GM23248 (cell line): ENCODE data around the gene CPNE5. TPM values are rescaled to one million over a fixed set of nuclear protein-coding genes. Genes with fewer than 3 reads are reported as not detected.

Source experiments
- DNase-seq: peaks from one replicate; pipeline ENCODE4 v3.0.0-alpha.2; 2015
- H2AFZ ChIP-seq: fragments of 200-600 bp; sonication (generic); 2 replicates; pipeline ENCODE4 v1.6.1; 2016; ENCODE audit warnings: antibody characterized with exemption
- H3F3A ChIP-seq: fragments of 200-600 bp; sonication (generic); 2 replicates; pipeline ENCODE4 v1.6.1; 2016; ENCODE audit warnings: mild to moderate bottlenecking, antibody characterized with exemption, mixed run types; ENCODE audit not compliant: insufficient read depth
- H3K27ac ChIP-seq: fragments of 200-600 bp; sonication (generic); 2 replicates; pipeline ENCODE4 v1.5.1; 2016; ENCODE audit warnings: mild to moderate bottlenecking
- H3K27me3 ChIP-seq: fragments of 200-600 bp; sonication (generic); replicated peaks from 2 replicates; pipeline ENCODE4 v1.6.1; 2016; ENCODE audit warnings: mild to moderate bottlenecking; ENCODE audit not compliant: insufficient read depth
- H3K36me3 ChIP-seq: fragments of 200-600 bp; sonication (generic); 2 replicates; pipeline ENCODE4 v1.6.1; 2016; ENCODE audit warnings: low read depth, mild to moderate bottlenecking
- H3K4me1 ChIP-seq: fragments of 200-600 bp; sonication (generic); 2 replicates; pipeline ENCODE4 v1.6.1; 2016; ENCODE audit warnings: mild to moderate bottlenecking; ENCODE audit not compliant: insufficient read depth
- H3K4me2 ChIP-seq: fragments of 200-600 bp; sonication (generic); one replicate; pipeline ENCODE4 v1.6.1; 2016; ENCODE audit warnings: mild to moderate bottlenecking; ENCODE audit not compliant: unreplicated experiment
- H3K4me3 ChIP-seq: fragments of 200-600 bp; sonication (generic); 2 replicates; pipeline ENCODE4 v1.5.1; 2016; ENCODE audit warnings: mild to moderate bottlenecking
- H3K79me2 ChIP-seq: fragments of 200-600 bp; sonication (generic); 2 replicates; pipeline ENCODE4 v1.6.1; 2016; ENCODE audit warnings: mild to moderate bottlenecking; ENCODE audit not compliant: insufficient read depth
- H3K9ac ChIP-seq: fragments of 200-600 bp; sonication (generic); 2 replicates; pipeline ENCODE4 v1.6.1; 2016; ENCODE audit warnings: mild to moderate bottlenecking
- H3K9me2 ChIP-seq: fragments of 200-600 bp; sonication (generic); 2 replicates; pipeline ENCODE4 v1.6.1; 2016; ENCODE audit warnings: mixed run types, mild to moderate bottlenecking, moderate library complexity; ENCODE audit not compliant: insufficient read depth
- H3K9me3 ChIP-seq: fragments of 200-600 bp; sonication (generic); one replicate; pipeline ENCODE4 v1.6.1; 2017; ENCODE audit warnings: low read depth
- H4K20me1 ChIP-seq: fragments of 200-600 bp; sonication (generic); 2 replicates; pipeline ENCODE4 v1.6.0; 2016; ENCODE audit not compliant: insufficient read depth
- EZH2 ChIP-seq: fragments of 200-600 bp; sonication (generic); IDR thresholded peaks from 2 replicates; pipeline ENCODE4 v1.6.1; 2018; ENCODE audit warnings: antibody characterized with exemption, mild to moderate bottlenecking; ENCODE audit not compliant: insufficient read depth, poor library complexity, severe bottlenecking
- EZH2phosphoT487 ChIP-seq: fragments of 200-600 bp; sonication (generic); IDR thresholded peaks from 2 replicates; pipeline ENCODE4 v1.6.1; 2018; ENCODE audit warnings: antibody characterized with exemption, moderate library complexity, mild to moderate bottlenecking, low read depth; ENCODE audit not compliant: insufficient read depth
- WGBS, 2 experiments: methylation state at CpG; one replicate each; pipeline ENCODE4 v1.1.6; 2015 to 2017; ENCODE audit warnings: low lambda C conversion rate in 2 of 2, low coverage in 1 of 2; ENCODE audit errors: missing lambda C conversion rate in 2 of 2; 5-methylcytosine and 5-hydroxymethylcytosine counted together
- in situ Hi-C: fragments of 300-500 bp; cut with MboI; formaldehyde crosslinking; loops from 2 replicates; pipeline ENCODE4 v1.15.0; 2020
- polyA plus RNA-seq: library from polyadenylated mRNA; unstranded; fragments of >200 nt; fragmentation: Nextera tagmentation; extraction: Ambion mirVana; gene quantifications from 2 replicates; pipeline ENCODE4 v1.2.1, GENCODE V29; 2016
- total RNA-seq: library from RNA; depleted of rRNA; stranded (reverse); fragments of >200 nt; shearing (Covaris generic); gene quantifications from 2 replicates; pipeline ENCODE4 v1.2.3, GENCODE V29; 2014

Gene CPNE5
- total and polyA plus RNA-seq, 2 experiments from 2014 or later = 0.23 TPM; not detected in 1

DNA sequence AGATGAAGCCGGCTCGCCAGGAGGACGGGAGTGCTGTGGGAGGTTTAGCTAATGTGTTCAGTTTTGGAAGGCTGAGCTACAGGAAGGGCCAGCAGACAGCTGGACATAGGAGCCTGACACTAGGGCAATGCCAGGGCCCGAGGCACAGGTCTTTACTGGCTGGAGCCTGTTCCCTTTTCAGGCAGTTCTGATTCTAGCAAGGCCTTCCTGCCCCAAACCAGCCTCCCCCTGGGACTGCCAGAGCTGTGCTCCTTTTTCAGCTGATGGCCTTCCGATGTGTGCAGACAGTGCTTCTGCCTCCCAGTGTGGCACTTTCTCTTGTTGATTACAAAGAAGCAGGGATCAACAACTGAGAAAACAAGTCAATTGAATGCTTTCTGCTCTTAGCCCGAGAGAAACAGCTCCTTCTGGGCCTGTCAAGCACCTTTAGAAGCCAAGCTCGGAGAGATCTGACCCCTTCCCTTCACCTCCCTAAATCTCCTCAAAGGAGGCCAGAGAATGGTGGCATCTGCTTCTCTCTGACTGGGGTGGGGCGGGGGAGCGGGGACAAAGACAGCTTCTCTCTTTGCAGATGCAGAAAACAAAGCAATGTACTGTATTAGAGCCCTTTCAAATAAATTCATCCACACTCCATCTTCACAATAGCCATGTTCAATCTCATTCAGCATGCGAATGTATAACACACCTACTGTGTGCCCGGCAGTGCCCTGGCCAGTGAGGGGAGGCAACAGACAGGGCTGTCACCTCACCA lies 78.4 kb downstream of the CPNE5 start:
- TF ChIP-seq EZH2 (no peak), EZH2phosphoT487 (no peak)
- in situ Hi-C loops = no loop called here
- Histone ChIP-seq H3K4me1 (no peaks in the 10 kb centered on the region), H2AFZ (no peak overlapping the region), H3K36me3 (no peaks in the 10 kb centered on the region), H3K27me3 (no peaks in the 10 kb centered on the region), H3K9me3 (no peaks in the 10 kb centered on the region), H3K27ac (no peak overlapping the region), H4K20me1 (no peaks in the 10 kb centered on the region), H3K4me2 (no peak overlapping the region), H3K9me2 (no peaks in the 10 kb centered on the region), H3K4me3 (no peak overlapping the region), H3K9ac (no peak overlapping the region), H3F3A (no peaks in the 10 kb centered on the region), H3K79me2 (no peaks in the 10 kb centered on the region)
- WGBS, 2 experiments = 89 to 90% methylated on average over 11 of the region's 11 CpGs
- DNase-seq = no peak

DNA sequence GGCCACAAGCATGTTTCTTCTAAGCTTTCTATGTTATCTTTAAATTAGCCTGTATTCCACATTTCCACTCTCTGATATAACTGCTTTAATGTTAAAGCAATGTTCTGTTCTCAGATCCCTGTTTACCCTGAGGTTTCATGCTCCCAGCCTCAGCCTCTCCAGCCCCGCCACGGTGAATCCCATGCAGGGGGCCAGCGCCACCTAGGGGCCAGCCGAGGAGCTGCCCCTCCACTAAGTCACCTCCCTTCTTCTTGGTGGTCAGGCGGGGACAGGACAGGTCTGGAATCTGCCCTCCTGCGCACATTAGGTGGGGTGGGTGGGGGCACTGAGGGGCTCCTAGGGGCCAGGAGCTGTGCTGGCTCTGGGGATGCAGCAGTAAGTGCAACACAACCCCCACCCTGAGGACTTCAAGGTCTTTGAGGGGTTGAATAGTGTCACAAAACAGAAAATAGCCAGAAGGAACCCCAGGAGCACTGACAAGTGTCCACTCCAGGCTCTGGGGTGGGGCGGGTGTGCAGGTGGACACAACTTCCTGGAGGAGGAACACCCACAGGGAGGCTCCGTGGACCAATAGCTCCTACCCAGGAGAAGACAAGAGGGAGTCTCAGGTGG lies 80.0 kb downstream of the CPNE5 start:
- no peak overlapping the region for H3K27ac ChIP-seq
- 0 out of 2 replicates have a peak, but pooled peaks cover 5% of the 10 kb centered on the region for H3K4me1 ChIP-seq
- H3F3A ChIP-seq = no peaks in the 10 kb centered on the region
- WGBS, 2 experiments = 4 to 5% methylated on average over 8 of the region's 8 CpGs
- DNase-seq = peak; percentile 84
- H4K20me1 ChIP-seq = no peaks in the 10 kb centered on the region
- no peaks in the 10 kb centered on the region for H3K9me3 ChIP-seq
- H3K4me3 ChIP-seq = no peak overlapping the region
- no peaks in the 10 kb centered on the region for H3K36me3 ChIP-seq
- H3K4me2 ChIP-seq = no peak overlapping the region
- H3K27me3 ChIP-seq = no peaks in the 10 kb centered on the region
- no peak overlapping the region for H3K9ac ChIP-seq
- TF ChIP-seq EZH2 (no peak), EZH2phosphoT487 (no peak)
- 0 out of 2 replicates have a peak overlapping the region, but pooled peaks have one; percentile 48 for H2AFZ ChIP-seq
- H3K79me2 ChIP-seq = no peaks in the 10 kb centered on the region
- H3K9me2 ChIP-seq = no peaks in the 10 kb centered on the region
- in situ Hi-C loops = no loop called here

DNA sequence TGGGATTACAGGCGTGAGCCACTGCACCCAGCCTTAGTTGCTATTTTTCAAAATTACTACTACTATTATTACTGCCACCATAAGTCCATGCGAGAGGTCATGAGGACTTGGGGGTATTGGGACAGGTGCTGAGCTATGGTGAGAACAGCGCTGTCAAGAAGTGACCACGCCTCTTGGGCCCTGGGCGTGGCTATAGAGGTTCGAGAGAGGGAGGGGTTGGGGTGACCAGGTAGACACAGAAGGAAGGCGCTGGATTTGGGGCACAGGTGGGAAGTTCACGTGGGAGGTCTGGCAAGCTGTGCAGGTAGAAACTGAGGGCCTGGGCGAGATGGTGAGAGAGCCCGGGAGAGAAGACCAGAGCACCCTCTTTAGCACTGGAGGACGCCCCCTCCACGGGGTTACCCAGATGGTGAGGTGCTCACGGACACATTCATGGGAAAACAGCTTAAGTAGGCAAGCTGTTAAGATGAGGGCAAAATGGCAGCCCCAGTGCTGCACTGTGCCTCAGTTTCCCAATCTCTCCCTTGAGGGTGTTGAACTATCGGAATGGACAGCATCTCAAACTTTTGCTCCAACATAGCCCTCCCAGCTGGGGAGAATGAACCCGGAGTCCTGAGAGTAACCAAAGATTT lies 80.6 kb downstream of the CPNE5 start:
- TF ChIP-seq EZH2 (no peak), EZH2phosphoT487 (no peak)
- Histone ChIP-seq H3K4me1 (0 out of 2 replicates have a peak, but pooled peaks cover 5% of the 10 kb centered on the region), H3K9ac (no peak overlapping the region), H2AFZ (0 out of 2 replicates have a peak overlapping the region, but pooled peaks have one; percentile 48), H3K79me2 (no peaks in the 10 kb centered on the region), H3K27ac (no peak overlapping the region), H3F3A (no peaks in the 10 kb centered on the region), H3K9me2 (no peaks in the 10 kb centered on the region), H3K36me3 (no peaks in the 10 kb centered on the region), H3K4me3 (no peak overlapping the region), H4K20me1 (no peaks in the 10 kb centered on the region), H3K9me3 (no peaks in the 10 kb centered on the region), H3K27me3 (no peaks in the 10 kb centered on the region), H3K4me2 (no peak overlapping the region)
- 44 to 45% methylated on average over 15 of the region's 15 CpGs for WGBS, 2 experiments
- in situ Hi-C loops = no loop called here
- DNase-seq = no peak

DNA sequence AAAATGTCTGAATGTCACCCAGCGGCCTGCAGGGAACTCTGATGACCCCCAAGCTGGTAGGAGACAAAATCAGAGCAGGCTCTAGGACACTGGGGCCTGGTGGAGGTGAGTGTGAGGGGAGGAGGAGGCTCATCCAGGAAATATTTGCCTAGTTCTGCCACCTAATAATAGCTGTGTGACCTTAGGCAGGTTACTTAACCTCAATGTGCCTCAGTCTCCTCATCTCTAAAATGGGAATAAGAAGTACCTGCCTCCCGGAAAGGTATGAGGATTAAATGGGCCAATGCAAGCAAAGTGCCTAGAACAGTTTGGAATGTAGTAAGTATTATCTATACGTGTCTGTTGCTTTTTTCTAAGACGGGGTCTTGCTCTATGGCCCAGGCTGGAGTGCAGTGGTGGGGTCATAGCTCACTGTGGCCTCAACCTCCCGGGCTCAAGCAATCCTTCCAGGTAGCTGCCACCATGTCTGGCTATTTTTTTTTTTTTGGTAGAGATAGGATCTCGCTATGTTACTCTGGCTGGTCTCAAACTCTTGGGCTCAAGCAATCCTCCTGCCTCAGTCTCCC lies 81.2 kb downstream of the CPNE5 start:
- Histone ChIP-seq H3F3A (no peaks in the 10 kb centered on the region), H3K4me1 (0 out of 2 replicates have a peak, but pooled peaks cover 5% of the 10 kb centered on the region), H3K4me3 (no peak overlapping the region), H3K9me3 (no peaks in the 10 kb centered on the region), H3K9ac (no peak overlapping the region), H3K27me3 (no peaks in the 10 kb centered on the region), H3K27ac (no peak overlapping the region), H3K4me2 (no peak overlapping the region), H3K9me2 (no peaks in the 10 kb centered on the region), H4K20me1 (no peaks in the 10 kb centered on the region), H2AFZ (no peak overlapping the region), H3K36me3 (no peaks in the 10 kb centered on the region), H3K79me2 (no peaks in the 10 kb centered on the region)
- in situ Hi-C loops = no loop called here
- 85 to 87% methylated on average over 6 of the region's 6 CpGs for WGBS, 2 experiments
- DNase-seq = no peak
- TF ChIP-seq EZH2phosphoT487 (no peak), EZH2 (no peak)
